ENCODE data around the gene DDX50.

The DDX50 gene

DNA sequence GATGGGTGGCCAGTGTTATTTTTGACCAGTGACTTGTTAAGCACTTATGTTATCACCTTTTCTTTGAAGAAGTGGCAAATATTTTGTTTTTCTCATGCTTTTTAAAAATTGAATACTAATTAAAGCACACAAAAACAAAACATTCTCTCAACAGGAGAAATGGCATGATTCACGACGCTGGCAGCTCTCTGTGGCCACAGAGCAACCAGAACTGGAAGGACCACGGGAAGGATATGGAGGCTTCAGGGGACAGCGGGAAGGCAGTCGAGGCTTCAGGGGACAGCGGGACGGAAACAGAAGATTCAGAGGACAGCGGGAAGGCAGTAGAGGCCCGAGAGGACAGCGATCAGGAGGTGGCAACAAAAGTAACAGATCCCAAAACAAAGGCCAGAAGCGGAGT is 81.3 kb downstream of the DDX50 start:
- no peak for DNase-seq (ENCODE audit: low read depth)

DNA sequence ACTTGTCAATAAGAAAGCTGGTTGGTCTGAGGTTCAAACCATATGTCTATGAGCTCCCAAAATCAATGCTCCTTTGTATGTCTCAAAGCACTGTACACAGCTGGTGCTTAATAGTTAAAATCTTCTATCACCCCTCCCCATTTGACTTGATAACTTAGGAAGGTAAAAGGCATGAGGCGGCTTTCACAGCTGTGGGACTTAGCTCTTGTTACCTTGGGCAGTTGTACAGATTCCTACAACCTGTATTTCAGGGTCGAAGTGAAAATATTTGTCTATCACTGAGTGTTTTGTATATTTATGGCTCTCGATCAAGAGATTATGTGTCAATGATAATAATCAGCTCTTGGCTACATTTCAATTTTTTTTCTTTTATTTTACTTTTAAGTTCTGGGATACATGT is 86.5 kb downstream of the DDX50 start:
- no peak for DNase-seq (ENCODE audit: low read depth)

- peak; percentile 81 for DNase-seq (ENCODE audit: low read depth)
Measured at GRCh38 chr10:68988530-68989316, 87.6 kb downstream of the DDX50 start, which contains the start of gene KIFBP. KIFBP (plus strand) TSS chr10:68988803; CDS start chr10:68988833, 30 bp downstream.

DNA sequence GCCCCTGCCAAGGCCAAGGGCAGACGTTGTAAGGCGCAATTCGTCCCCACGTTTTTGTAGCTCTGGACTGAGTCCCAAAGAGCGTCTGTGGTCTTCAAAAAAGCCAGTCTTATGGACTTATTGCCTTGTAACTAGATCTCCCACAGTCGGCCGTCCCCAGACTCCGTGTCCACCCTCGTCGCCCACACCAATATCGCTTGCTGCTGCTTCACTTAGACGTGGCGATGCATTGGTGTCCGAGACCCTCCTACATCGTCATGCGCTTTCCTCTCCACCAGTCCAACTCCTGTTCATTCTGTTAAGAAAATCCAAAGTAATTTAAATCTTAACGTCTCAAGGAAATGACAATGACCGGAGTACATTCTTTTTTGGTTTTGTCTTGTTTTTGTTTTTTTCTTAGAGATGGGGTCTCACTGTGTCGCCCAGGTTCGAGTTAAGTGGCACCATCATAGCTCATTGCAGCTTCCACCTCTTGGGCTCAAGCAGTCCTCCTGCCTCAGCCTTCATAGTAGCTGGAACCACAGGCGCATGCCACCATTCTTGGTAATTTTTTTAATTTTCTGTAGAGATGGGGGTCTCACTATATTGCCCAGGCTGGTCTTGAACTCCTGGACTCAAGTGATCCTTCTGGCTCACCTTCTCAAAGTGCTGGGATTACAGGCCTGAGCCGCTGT is 88.3 kb downstream of the DDX50 start:
- DNase-seq (ENCODE audit: low read depth): no peak

DNA sequence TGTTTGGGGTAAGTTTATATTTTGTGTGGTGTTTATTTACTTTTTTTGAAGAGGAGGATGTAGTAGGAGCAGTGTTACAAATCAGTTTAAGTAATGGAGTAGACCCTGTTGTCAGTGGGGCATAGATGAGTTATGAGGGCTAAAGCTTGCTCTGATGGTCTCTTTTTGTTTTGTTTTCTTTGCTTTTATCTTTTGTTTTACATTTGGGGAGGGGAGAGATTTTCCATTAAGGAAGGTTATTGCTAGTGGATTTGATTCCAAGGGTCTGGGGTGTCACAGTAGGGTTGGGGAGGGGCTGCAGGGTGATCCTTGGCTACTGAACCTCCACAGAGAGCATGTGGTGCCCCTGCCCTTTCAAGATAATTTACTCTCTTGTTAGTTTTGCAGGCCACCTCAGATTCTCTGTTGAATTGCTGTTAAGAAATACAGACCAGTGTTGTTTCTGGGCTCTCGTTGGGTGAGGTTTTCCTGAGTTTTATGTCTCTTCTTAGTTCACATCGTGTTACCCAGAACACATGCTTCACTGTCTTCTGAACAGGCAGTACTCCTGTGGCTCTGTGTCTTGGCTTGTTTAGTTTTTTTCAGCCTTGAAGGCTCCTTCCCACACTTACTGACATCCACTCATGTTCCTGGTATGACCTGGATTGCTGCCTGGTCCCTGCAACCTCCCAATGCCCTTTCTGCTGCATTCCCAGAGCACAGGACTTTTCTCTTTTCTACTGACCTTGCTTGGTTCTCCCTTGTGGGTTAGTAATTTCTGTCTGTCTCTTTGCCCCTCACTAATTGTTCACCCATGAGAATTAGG is 91.7 kb downstream of the DDX50 start:
- no peak for DNase-seq (ENCODE audit: low read depth)

All from T-helper 22 cell (primary cell).